NT2/D1 (cell line): ENCODE measurements around the gene ARMC8.

Source experiments
- YY1 ChIP-seq: IDR thresholded peaks from 2 replicates; pipeline ENCODE4 v1.6.1; 2011; ENCODE audit not compliant: insufficient read length, insufficient read depth
- ZNF274 ChIP-seq: IDR thresholded peaks from 2 replicates; pipeline ENCODE4 v1.6.1; 2011; ENCODE audit warnings: mild to moderate bottlenecking, low read depth, low read length

- TF ChIP-seq ZNF274 (no peak), YY1 (no peak)
Observed at GRCh38 chr3:138222942-138223287, 35.8 kb downstream of the ARMC8 start.
